Activated CD8-positive, alpha-beta T cell treated with anti-CD3 and anti-CD28 coated beads for 36 hours (primary cell): ENCODE measurements around the gene MACROD2. TPM values are rescaled to one million over a fixed set of nuclear protein-coding genes. Genes with fewer than 3 reads are reported as not detected.

Experiments used
- ATAC-seq: fragments of 200-7000 bp; cut with Tn5 transposase; one replicate; pipeline ENCODE4 v1.10.0; 2021; ENCODE audit warnings: mild to moderate bottlenecking, moderate library complexity
- CTCF ChIA-PET: fragments of 350-600 bp; sonication (Branson Sonifier 250); formaldehyde crosslinking; loops from one replicate; lab custom pipeline; 2021; ENCODE audit warnings: antibody characterized with exemption; lab: Charles Lee
- POLR2A ChIA-PET: fragments of 350-600 bp; sonication (Branson Sonifier 250); formaldehyde crosslinking; loops from one replicate; lab custom pipeline; 2021; ENCODE audit warnings: antibody characterized with exemption; lab: Charles Lee
- DNase-seq: peaks from one replicate; pipeline ENCODE4 v3.0.0-alpha.2; 2020
- H3K27ac Mint-ChIP-seq: one replicate; pipeline ENCODE4 v1.8.0; 2021; ENCODE audit warnings: mild to moderate bottlenecking, mixed read lengths
- H3K27me3 Mint-ChIP-seq: one replicate; pipeline ENCODE4 v1.8.0; 2021; ENCODE audit warnings: mixed read lengths
- H3K36me3 Mint-ChIP-seq: one replicate; pipeline ENCODE4 v1.8.0; 2021; ENCODE audit warnings: low read depth, mixed read lengths
- H3K4me1 Mint-ChIP-seq: one replicate; pipeline ENCODE4 v1.8.0; 2021; ENCODE audit warnings: low read depth, mixed read lengths
- H3K4me3 Mint-ChIP-seq: one replicate; pipeline ENCODE4 v1.8.0; 2021; ENCODE audit warnings: mild to moderate bottlenecking, moderate library complexity, mixed read lengths
- H3K9me3 Mint-ChIP-seq: one replicate; pipeline ENCODE4 v1.8.0; 2021; ENCODE audit warnings: mixed read lengths
- CTCF ChIP-seq: fragments of 200-600 bp; IDR thresholded peaks from one replicate; pipeline ENCODE4 v1.8.0; 2022; ENCODE audit warnings: antibody characterized with exemption, mild to moderate bottlenecking
- intact Hi-C: fragments of 100-400 bp; cut with micrococcal nuclease; formaldehyde crosslinking; loops from one replicate; pipeline ENCODE4 v1.10.0; 2022
- total RNA-seq, 2 experiments: library from RNA; stranded (reverse); gene quantifications; one replicate each; pipeline ENCODE4 v1.2.3, GENCODE V29; 2021

Gene MACROD2
- total RNA-seq, 2 experiments from 2014 or later, result not detected

GRCh38 chr20:15256676-15257568, 1261.6 kb downstream of the MACROD2 start:
- Mint-ChIP-seq H3K36me3 (no peaks in the 10 kb centered on the region), H3K4me3 (no peak overlapping the region), H3K4me1 (no peaks in the 10 kb centered on the region), H3K27ac (no peak overlapping the region), H3K9me3 (no peaks in the 10 kb centered on the region), H3K27me3 (no peaks in the 10 kb centered on the region)
- intact Hi-C loops, result no loop called here
- POLR2A ChIA-PET, result no interaction called here
- DNase-seq, result no peak
- CTCF ChIA-PET, result no interaction called here
- ATAC-seq, result no peak
- TF ChIP-seq CTCF, result no peak

- no peaks in the 10 kb centered on the region for H3K36me3 Mint-ChIP-seq
- H3K4me1 Mint-ChIP-seq, result no peaks in the 10 kb centered on the region
- H3K9me3 Mint-ChIP-seq, result no peaks in the 10 kb centered on the region
- ChIA-PET POLR2A (no interaction called here), CTCF (no interaction called here)
- H3K27me3 Mint-ChIP-seq, result no peaks in the 10 kb centered on the region
- TF ChIP-seq CTCF, result no peak
- no peak overlapping the region for H3K4me3 Mint-ChIP-seq
- H3K27ac Mint-ChIP-seq, result no peak overlapping the region
- ATAC-seq (no peak), DNase-seq (no peak)
- intact Hi-C loops, result no loop called here
These were observed 1262.2 kb downstream of the MACROD2 start for GRCh38 chr20:15257569-15257870.

- Mint-ChIP-seq H3K9me3 (peaks cover 4% of the 10 kb centered on the region), H3K27me3 (no peaks in the 10 kb centered on the region), H3K4me1 (no peaks in the 10 kb centered on the region), H3K27ac (no peak overlapping the region), H3K4me3 (no peak overlapping the region), H3K36me3 (no peaks in the 10 kb centered on the region)
- intact Hi-C loops, result no loop called here
- POLR2A ChIA-PET, result no interaction called here
- TF ChIP-seq CTCF, result no peak
- CTCF ChIA-PET, result interaction anchor here (0.7 kb wide), 1 partner anchor 278 kb away, joined by 4 read pairs; no protein-coding TSS in a partner anchor
- ATAC-seq (no peak), DNase-seq (no peak)
These were observed 1270.4 kb downstream of the MACROD2 start for GRCh38 chr20:15265581-15266309.

- CTCF ChIA-PET, result no interaction called here
- H3K4me1 Mint-ChIP-seq, result no peaks in the 10 kb centered on the region
- DNase-seq (no peak), ATAC-seq (no peak)
- H3K4me3 Mint-ChIP-seq, result no peak overlapping the region
- POLR2A ChIA-PET, result no interaction called here
- H3K9me3 Mint-ChIP-seq, result peaks cover 5% of the 10 kb centered on the region
- H3K27ac Mint-ChIP-seq, result no peak overlapping the region
- H3K36me3 Mint-ChIP-seq, result no peaks in the 10 kb centered on the region
- intact Hi-C loops, result no loop called here
- no peaks in the 10 kb centered on the region for H3K27me3 Mint-ChIP-seq
- TF ChIP-seq CTCF, result no peak
These were observed 1272.6 kb downstream of the MACROD2 start for GRCh38 chr20:15267935-15268334.

- POLR2A ChIA-PET, result no interaction called here
- Mint-ChIP-seq H3K9me3 (peaks cover 9% of the 10 kb centered on the region), H3K27me3 (no peaks in the 10 kb centered on the region), H3K27ac (no peak overlapping the region), H3K4me3 (no peak overlapping the region), H3K4me1 (no peaks in the 10 kb centered on the region), H3K36me3 (no peaks in the 10 kb centered on the region)
- no peak for TF ChIP-seq CTCF
- CTCF ChIA-PET, result no interaction called here
- ATAC-seq (no peak), DNase-seq (no peak)
- intact Hi-C loops, result no loop called here
These were observed 1282.7 kb downstream of the MACROD2 start for GRCh38 chr20:15278041-15278440.
